ENCODE results near the gene ABI2.
"Not testable (repeated sequence)": the region's sequence is repeated elsewhere in the genome, so short reads cannot be mapped to it uniquely, and the experiment has no call there.

Gene ABI2

DNA sequence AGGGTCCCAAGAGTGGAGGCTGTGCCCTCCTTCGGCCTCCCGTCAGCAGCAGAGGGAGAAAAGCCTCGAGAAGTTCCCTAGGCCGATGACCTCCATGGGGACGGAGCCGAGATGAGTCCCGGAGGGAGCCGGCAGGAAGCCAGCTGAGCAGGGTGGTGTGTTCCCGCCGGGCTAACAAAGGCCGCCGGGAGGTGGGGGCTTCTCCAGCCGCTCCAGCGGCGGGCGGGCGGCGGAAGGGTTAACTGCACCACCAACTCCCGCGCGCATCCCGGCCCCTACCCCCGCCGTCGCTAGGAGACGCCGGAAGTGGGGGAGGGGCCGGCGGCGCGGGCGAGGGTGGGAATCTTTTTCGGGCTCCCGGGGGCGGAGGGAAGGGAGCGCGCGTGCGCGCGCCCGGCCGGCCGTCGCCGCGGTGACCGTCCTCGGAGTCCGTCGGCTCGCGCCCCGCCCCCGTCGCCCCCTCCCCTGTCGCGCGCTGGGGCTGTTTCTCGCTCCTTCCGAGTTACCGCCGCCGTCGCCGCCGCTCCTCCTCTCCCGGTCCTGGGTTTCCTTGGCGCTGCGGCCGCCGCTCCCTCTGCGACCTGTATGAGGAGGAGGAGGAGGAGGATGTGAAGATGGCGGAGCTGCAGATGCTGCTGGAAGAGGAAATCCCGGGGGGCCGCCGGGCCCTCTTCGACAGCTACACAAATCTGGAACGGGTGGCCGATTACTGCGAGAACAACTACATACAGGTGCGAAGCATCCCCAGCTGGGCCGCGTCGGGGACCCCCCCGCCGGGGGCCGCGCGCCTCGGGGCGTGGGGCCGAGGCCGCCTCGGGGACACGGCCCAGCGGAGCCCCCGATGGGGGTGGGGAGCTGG lies at the start of gene ABI2:
TSS of gene ABI2 (plus strand) at position 494 of the 859 bp plus-strand sequence. CDS start at position 615, 121 bp downstream.
- peak; percentile 78 for DNase-seq

- no peak for DNase-seq
These were observed 48.9 kb upstream of the ABI2 start for GRCh38 chr2:203279288-203279687.

GRCh38 chr2:203280428-203281064 lies 47.6 kb upstream of the ABI2 start:
- no peak for DNase-seq

- no peak for DNase-seq
These were observed 46.1 kb upstream of the ABI2 start for GRCh38 chr2:203282101-203282500.

- no peak for DNase-seq
These were observed 41.7 kb upstream of the ABI2 start for GRCh38 chr2:203286532-203286931.

DNA sequence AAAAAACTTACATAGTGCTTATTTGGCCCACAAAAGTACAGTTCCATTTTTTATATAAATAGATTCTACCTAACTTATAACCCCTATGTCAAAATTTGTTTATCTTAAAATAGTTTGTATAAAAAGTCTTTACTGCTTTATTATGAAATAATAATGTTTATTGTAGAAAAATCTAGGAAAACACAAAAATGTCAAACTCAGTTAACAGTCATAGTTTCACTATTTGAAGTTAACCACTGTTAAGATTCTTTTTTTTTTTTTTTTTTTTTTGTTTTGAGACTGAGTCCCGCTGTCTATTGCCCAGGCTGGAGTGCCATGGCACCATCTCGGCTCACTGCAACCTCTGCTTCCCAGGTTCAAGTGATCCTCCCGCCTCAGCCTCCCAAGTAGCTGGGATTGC lies 26.5 kb upstream of the ABI2 start:
- DNase-seq = no peak

GRCh38 chr2:203302586-203302985 lies 25.6 kb upstream of the ABI2 start:
- not testable (repeated sequence) for DNase-seq

GRCh38 chr2:203310688-203311436 lies 17.3 kb upstream of the ABI2 start:
- no peak for DNase-seq

- DNase-seq = no peak
These were observed 1.8 kb upstream of the ABI2 start for GRCh38 chr2:203326356-203326755.

- DNase-seq = no peak
These were observed 653 bp upstream of the ABI2 start for GRCh38 chr2:203327582-203327900.

- DNase-seq = no peak
These were observed 756 bp downstream of the ABI2 start for GRCh38 chr2:203328760-203329540.

GRCh38 chr2:203330434-203330833 lies 2.2 kb downstream of the ABI2 start:
- no peak for DNase-seq

- no peak for DNase-seq
These were observed 10.1 kb downstream of the ABI2 start for GRCh38 chr2:203338322-203338721.

- DNase-seq = no peak
These were observed 12.7 kb downstream of the ABI2 start for GRCh38 chr2:203340791-203341487.

DNA sequence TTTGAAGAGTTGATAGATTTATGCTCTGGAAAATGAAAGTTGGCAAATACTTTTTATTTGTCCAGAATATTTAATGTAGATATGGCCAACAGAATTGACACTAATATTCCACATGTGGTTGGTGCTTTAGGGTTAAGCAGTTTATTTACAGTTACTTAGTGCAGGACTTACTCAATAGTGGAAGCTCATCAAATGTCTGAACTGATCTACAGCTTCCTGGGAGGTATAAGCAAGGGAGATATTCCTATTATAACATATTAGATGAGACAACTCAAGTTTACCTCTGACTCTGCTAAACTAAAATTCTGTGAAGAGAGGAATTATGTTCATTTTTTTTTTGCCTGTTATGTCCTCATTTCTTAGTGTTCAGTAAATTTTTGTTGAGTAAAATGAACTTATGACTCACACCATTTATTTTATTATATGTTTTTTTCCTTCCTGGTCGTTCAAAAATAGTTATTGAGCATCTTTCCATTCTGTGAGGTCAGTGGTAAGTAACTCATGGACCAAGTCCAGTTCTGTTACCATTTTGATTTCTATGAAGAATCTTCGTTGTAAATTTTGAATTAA lies 13.6 kb downstream of the ABI2 start:
- DNase-seq = no peak

GRCh38 chr2:203342374-203342773 lies 14.2 kb downstream of the ABI2 start:
- DNase-seq = not testable (repeated sequence)

GRCh38 chr2:203344667-203345066 lies 16.5 kb downstream of the ABI2 start:
- DNase-seq = no peak

- DNase-seq = no peak
These were observed 18.4 kb downstream of the ABI2 start for GRCh38 chr2:203346612-203347011.

DNA sequence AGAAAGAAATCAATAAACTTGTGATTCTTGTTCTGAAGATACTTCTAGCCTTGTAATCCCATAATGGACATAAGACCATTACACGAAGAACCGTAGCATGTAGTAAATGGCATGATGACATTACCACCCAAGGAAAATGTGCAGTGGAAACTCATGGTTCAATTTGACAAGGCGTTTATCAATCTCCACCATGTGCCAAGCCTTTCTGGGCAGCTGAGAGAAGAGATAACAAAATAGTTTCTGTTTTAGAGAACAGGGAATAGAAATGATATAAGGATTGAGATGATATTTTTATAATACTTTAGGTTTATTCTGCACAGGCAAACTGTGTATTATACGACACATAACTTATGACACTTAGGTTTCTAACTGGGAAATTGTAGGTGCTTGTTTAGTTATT lies 19.2 kb downstream of the ABI2 start:
- no peak for DNase-seq

DNA sequence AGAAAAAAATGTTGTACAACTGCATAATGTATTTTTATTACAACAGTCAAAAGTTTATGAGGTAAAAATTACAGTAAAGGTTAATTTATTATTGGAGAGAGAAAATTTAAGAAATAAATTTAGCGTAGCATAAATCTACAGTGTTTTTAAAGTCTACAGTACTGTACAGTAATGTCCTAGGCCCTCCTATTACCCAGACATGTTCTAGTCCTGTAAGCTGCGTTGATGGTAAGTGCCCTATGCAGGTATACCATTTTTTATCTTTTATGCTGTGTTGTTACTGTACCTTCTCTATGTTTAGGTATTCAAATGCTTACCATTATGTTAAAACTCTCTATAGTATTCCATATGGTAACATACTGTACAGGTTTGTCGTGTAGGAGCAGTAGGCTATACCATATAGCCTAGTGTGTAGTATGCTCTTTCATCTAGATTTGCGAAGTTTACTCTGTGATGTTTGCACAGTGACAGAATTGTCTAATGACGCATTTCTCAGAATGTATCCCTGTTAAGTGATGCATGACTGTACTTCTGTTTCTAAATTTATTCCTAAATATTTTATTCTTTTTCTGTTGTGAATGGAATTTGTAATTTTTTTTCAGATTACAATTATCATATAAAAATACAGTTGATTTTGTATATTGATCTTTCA lies 24.5 kb downstream of the ABI2 start:
- peak; percentile 3 for DNase-seq

- DNase-seq = no peak
These were observed 26.8 kb downstream of the ABI2 start for GRCh38 chr2:203354966-203355365.

All from DMS153 (cell line).